ENCODE measurements around the gene ZMYND15.

DNA sequence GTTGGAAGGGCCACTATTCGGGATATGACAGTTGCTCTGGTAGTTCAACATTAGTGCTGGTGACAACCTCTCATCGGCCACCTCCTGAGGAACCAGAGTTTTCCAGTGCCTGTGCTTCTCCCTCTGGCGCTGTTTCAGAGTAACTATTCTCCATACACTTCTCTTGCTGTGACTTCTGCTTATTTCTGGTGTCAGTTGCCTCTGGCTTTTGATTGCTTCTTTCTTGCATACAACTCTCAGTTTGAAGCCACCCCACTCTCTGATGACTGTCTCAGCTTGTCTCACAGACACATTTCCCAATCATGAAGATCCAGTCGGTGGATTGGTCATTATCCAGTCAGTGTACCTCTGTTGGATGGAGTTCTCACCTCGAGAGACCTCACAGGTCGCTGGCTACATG is 28.7 kb downstream of the ZMYND15 start:
- TF ChIP-seq, protein P1, sequence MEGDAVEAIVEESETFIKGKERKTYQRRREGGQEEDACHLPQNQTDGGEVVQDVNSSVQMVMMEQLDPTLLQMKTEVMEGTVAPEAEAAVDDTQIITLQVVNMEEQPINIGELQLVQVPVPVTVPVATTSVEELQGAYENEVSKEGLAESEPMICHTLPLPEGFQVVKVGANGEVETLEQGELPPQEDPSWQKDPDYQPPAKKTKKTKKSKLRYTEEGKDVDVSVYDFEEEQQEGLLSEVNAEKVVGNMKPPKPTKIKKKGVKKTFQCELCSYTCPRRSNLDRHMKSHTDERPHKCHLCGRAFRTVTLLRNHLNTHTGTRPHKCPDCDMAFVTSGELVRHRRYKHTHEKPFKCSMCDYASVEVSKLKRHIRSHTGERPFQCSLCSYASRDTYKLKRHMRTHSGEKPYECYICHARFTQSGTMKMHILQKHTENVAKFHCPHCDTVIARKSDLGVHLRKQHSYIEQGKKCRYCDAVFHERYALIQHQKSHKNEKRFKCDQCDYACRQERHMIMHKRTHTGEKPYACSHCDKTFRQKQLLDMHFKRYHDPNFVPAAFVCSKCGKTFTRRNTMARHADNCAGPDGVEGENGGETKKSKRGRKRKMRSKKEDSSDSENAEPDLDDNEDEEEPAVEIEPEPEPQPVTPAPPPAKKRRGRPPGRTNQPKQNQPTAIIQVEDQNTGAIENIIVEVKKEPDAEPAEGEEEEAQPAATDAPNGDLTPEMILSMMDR (IDR thresholded peaks at IDR 0.05) = no peak
- no peak for TF ChIP-seq POLR2A (IDR thresholded peaks at IDR 0.05)
